ENCODE data around the gene TNFRSF19.

DNA sequence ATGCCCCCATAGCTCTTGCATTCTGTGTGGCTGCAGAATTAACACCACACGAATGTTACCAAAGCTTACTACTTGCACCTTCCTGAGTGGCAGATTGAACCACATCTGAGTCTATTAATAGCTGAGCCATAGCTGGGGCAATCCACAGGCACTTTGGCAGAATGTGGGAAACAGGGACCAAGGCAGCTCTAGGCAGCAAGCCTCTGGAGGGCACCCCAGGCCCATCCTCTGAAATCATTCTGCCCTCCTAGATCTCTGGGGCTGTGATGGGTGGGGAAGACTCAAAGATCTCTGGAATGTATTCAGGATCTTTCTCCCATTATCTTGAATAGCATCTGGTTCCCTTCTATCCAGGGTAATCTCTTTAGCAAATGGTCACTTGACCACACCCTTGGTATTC is 139.3 kb downstream of the TNFRSF19 start:
- TF ChIP-seq ZSCAN29 (CRISPR knock-in tag; conservative IDR thresholded peaks at IDR 0.05) (no peak), SALL2 (CRISPR knock-in tag; IDR thresholded peaks at IDR 0.05) (no peak), MXI1 (IDR thresholded peaks at IDR 0.05; ENCODE audit: borderline replicate concordance, low read depth, low read length) (no peak), SMAD1 (CRISPR knock-in tag; IDR thresholded peaks at IDR 0.05; ENCODE audit: borderline replicate concordance, low read depth) (no peak), ZNF777 (CRISPR knock-in tag; IDR thresholded peaks at IDR 0.05) (no peak), POLR2A (IDR thresholded peaks at IDR 0.05; ENCODE audit: insufficient read depth in 1 of 2, low read depth in 2 of 2, low read length in 2 of 2) (no peak), SP4 (CRISPR knock-in tag; IDR thresholded peaks at IDR 0.05) (no peak), TOE1 (CRISPR knock-in tag; IDR thresholded peaks at IDR 0.05) (no peak), ZBTB7A (CRISPR knock-in tag; IDR thresholded peaks at IDR 0.05) (no peak)
- TF ChIP-seq, protein P1, sequence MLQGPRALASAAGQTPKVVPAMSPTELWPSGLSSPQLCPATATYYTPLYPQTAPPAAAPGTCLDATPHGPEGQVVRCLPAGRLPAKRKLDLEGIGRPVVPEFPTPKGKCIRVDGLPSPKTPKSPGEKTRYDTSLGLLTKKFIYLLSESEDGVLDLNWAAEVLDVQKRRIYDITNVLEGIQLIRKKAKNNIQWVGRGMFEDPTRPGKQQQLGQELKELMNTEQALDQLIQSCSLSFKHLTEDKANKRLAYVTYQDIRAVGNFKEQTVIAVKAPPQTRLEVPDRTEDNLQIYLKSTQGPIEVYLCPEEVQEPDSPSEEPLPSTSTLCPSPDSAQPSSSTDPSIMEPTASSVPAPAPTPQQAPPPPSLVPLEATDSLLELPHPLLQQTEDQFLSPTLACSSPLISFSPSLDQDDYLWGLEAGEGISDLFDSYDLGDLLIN (CRISPR knock-in tag; IDR thresholded peaks at IDR 0.05; ENCODE audit: borderline replicate concordance): no peak
- TF ChIP-seq, protein P2, sequence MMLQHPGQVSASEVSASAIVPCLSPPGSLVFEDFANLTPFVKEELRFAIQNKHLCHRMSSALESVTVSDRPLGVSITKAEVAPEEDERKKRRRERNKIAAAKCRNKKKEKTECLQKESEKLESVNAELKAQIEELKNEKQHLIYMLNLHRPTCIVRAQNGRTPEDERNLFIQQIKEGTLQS (CRISPR knock-in tag; IDR thresholded peaks at IDR 0.05): no peak
- TF ChIP-seq, protein P3, sequence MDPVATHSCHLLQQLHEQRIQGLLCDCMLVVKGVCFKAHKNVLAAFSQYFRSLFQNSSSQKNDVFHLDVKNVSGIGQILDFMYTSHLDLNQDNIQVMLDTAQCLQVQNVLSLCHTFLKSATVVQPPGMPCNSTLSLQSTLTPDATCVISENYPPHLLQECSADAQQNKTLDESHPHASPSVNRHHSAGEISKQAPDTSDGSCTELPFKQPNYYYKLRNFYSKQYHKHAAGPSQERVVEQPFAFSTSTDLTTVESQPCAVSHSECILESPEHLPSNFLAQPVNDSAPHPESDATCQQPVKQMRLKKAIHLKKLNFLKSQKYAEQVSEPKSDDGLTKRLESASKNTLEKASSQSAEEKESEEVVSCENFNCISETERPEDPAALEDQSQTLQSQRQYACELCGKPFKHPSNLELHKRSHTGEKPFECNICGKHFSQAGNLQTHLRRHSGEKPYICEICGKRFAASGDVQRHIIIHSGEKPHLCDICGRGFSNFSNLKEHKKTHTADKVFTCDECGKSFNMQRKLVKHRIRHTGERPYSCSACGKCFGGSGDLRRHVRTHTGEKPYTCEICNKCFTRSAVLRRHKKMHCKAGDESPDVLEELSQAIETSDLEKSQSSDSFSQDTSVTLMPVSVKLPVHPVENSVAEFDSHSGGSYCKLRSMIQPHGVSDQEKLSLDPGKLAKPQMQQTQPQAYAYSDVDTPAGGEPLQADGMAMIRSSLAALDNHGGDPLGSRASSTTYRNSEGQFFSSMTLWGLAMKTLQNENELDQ (CRISPR knock-in tag; IDR thresholded peaks at IDR 0.05; ENCODE audit: borderline replicate concordance): no peak
